SW480 (cell line): Measurements from ENCODE around the gene C9orf50.
A peak's percentile ranks its signal among the peaks of the same experiment; 100 is the strongest.

ENCODE experiments used
- DNase-seq: peaks from one replicate; pipeline ENCODE4 v3.0.0-alpha.2; 2016; ENCODE audit warnings: low spot score

C9orf50 gene

GRCh38 chr9:129570450-129571297 lies 50.2 kb downstream of the C9orf50 start:
- DNase-seq: peak; percentile 83

GRCh38 chr9:129569502-129570449 lies 51.1 kb downstream of the C9orf50 start:
- DNase-seq: peak; percentile 84

GRCh38 chr9:129568560-129569501 lies 52.1 kb downstream of the C9orf50 start:
- peak; percentile 76 for DNase-seq

GRCh38 chr9:129567842-129568559 lies 52.9 kb downstream of the C9orf50 start:
- DNase-seq: peak; percentile 91

GRCh38 chr9:129567329-129567728 lies 53.6 kb downstream of the C9orf50 start:
- no peak for DNase-seq

- no peak for DNase-seq
Observed at GRCh38 chr9:129566563-129567266, 54.2 kb downstream of the C9orf50 start.

GRCh38 chr9:129562917-129563316 lies 58.0 kb downstream of the C9orf50 start:
- no peak for DNase-seq

GRCh38 chr9:129562514-129562913 lies 58.4 kb downstream of the C9orf50 start:
- no peak for DNase-seq
